Hair follicular keratinocyte (primary cell): ENCODE data around the gene PID1. TPM values are rescaled to one million over a fixed set of nuclear protein-coding genes. Genes with fewer than 3 reads are reported as not detected.

Source experiments
- total RNA-seq: library from RNA; depleted of rRNA; stranded (reverse); fragments of >200 nt; gene quantifications from 2 replicates; pipeline ENCODE4 v1.2.3, GENCODE V29; 2015

Gene PID1
- total RNA-seq = 7.8 and 9.6 TPM in 2 replicates

GRCh38 chr2:229270551-229271410 is at the start of gene PID1:
TSS of gene PID1 (minus strand) at chr2:229271287. CDS start at chr2:229271043, 244 bp downstream.

